AG10803 (cell line): ENCODE measurements around the gene ABHD12.
"Not testable (repeated sequence)": the region's sequence is repeated elsewhere in the genome, so short reads cannot be mapped to it uniquely, and the experiment has no call there.

Experiments
- DNase-seq: peaks from one replicate; pipeline ENCODE4 v3.0.0; 2010; ENCODE audit warnings: low read depth
- H3K4me3 ChIP-seq: 2 replicates; pipeline ENCODE4 v1.5.1; 2011; ENCODE audit warnings: mild to moderate bottlenecking, low read length, control low read depth
- CTCF ChIP-seq: conservative IDR thresholded peaks from 2 replicates; pipeline ENCODE4 v1.5.1; 2011; ENCODE audit warnings: mild to moderate bottlenecking, low read length, control low read depth, inconsistent platforms

The ABHD12 gene

DNA sequence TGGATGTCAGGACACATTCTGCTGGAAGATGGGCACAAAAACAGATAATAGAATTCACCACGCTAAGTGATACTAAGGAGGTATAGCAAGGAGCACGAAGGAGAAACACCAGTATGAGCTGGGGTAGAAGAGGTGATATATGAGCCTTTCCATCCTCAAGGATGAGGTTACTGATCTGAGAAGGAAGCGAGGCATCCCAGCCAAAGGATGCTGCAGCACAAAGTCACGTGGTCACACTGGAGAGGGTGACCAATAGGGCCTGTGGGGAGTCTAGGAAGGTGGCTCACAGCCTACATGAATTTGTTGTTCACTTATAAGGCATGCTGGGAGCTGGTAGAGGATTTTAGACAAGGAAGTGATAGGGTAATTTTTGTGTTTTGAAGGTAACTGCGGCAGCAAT lies 18.3 kb upstream of the ABHD12 start:
- DNase-seq: no peak
- no peak overlapping the region for H3K4me3 ChIP-seq
- no peak for TF ChIP-seq CTCF

- TF ChIP-seq CTCF: no peak
- DNase-seq: no peak
- H3K4me3 ChIP-seq: peak overlapping the region; percentile 88
Observed at GRCh38 chr20:25408170-25408547, 17.5 kb upstream of the ABHD12 start.

DNA sequence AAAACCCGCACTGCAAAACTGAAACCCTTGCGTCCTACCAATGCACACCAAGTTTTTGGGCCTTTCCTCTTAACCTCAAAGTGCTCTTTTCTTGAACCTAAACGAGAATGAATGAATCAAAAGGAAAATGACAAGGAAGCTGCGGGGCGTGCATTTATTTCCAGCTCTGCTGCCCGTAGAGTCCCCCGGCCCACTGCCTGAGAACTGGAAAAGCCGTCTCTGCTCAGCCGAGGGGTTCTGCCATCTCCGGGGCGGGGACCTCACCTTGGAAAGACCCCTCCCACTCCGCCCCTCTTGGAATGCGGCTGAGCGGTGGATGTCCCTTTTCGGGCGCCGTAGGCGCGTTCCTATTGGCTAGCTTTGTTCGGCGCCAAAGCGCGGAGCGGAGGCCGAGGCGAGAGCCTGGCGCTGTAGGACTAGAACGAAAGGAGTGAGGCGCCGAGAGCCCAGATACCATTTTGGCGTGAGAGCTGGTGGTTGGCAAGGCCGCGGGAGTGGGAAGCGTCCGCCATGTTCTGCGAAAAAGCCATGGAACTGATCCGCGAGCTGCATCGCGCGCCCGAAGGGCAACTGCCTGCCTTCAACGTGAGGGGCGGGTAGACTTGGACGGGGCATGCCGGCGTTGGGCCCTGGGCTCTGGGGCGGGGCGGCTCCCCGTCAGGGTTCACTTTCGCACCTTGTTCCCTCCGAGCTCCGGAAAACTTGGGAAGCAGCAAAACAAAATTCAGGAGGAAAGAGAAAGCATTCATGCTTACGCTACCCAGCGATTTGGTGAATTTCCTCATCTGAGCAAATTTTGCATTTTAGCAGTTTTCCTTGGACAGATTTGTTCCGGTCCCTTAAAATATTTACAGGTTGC lies 16.9 kb upstream of the ABHD12 start, which contains the start of gene GINS1:
GINS1 (plus strand) TSS at position 363 of the 859 bp plus-strand sequence; CDS start at position 511, 148 bp downstream.
- H3K4me3 ChIP-seq: peak within 1 kb of the TSS; percentile 88
- TF ChIP-seq CTCF: no peak
- peak; percentile 82 for DNase-seq

DNA sequence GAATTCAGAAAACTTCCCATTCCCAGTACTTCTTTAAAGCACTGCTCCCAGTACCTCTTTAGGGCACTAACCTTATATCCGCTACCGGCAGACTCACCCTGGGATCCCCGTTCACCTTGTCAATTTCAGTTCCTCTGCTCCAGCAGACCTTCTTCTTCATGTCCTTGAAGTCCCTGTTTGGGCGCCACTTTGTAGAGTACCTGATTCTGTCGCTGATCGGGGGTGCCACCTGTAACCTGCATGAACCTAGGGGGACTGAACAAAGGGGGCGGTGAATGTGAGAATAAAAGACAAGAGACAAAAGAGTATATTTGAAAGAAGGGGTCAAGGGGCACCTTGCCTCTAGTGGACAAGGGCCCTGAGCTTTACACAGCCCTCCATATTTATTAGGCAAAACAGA lies 11.9 kb upstream of the ABHD12 start:
- H3K4me3 ChIP-seq: no peak overlapping the region
- no peak for DNase-seq
- no peak for TF ChIP-seq CTCF

DNA sequence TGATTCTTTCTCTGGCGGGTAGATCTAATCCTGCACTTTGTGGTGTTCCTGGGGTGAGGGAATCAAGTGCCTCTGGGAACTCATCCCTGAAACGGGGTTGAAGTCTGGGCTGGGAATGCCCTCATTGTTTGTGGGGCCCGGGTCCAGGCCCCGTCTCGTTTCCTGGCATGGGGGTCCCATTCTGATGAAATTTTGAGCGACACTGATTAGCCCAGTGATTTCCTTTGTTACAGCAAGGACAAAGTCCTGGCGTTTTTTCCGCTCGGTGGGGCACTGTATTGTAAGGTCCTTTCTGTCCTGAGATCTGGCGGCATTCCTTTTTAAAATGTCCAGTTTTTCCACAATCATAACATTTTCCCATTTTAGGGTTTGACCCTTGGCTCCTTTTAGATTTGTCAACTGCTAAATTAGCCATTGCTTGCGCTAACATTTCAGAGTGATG lies 9.7 kb upstream of the ABHD12 start:
- not testable (repeated sequence) for DNase-seq, H3K4me3 ChIP-seq

DNA sequence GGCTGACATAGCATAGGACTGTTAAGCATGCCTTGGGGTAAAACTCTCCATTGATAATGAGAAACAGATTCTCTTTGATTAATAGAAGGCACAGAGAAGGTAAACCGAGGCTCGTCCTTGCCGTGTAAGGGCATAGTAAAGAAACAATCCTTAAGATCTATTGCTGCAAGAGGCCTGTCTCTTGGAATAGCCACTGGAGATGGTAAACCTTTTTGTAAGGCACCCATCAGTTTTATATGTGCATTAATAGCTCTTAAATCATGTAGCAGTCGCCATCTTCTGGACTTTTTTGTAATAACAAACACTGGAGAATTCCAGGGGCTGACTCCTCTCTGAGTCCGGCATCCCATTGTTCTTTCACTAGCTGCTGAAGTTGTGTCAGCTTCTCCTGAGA lies 8.4 kb upstream of the ABHD12 start:
- peak; percentile 71 for TF ChIP-seq CTCF
- no peak overlapping the region for H3K4me3 ChIP-seq
- DNase-seq: peak; percentile 79

GRCh38 chr20:25398376-25399036 lies 7.9 kb upstream of the ABHD12 start:
- DNase-seq: no peak
- no peak for TF ChIP-seq CTCF
- no peak overlapping the region for H3K4me3 ChIP-seq
